ENCODE measurements around the gene CDC45.

CDC45 gene

GRCh38 chr22:19479355-19480172, at the start of gene CDC45:
CDC45 (plus strand) TSS chr22:19479920; CDS start chr22:19479969, 49 bp downstream.
- TF ChIP-seq CTCF (IDR thresholded peaks at IDR 0.05; ENCODE audit: low read depth, low read length), result no peak
- peak within 1 kb of the TSS; percentile 94 for H3K4me3 ChIP-seq (ENCODE audit: low read depth, low read length)
- in situ Hi-C loops (cut with HindIII; ENCODE audit: low sequenced_read_pairs), result no loop called here
- peak; percentile 99 for DNase-seq (ENCODE audit: low read depth, low spot score)

GRCh38 chr22:19429950-19430889, 49.5 kb upstream of the CDC45 start:
- no peak for TF ChIP-seq CTCF (IDR thresholded peaks at IDR 0.05; ENCODE audit: low read depth, low read length)
- peak overlapping the region; percentile 86 for H3K4me3 ChIP-seq (ENCODE audit: low read depth, low read length)
- peak; percentile 65 for DNase-seq (ENCODE audit: low read depth, low spot score)
- in situ Hi-C loops (cut with HindIII; ENCODE audit: low sequenced_read_pairs), result no loop called here

GRCh38 chr22:19430890-19431541, 48.7 kb upstream of the CDC45 start:
- in situ Hi-C loops (cut with HindIII; ENCODE audit: low sequenced_read_pairs), result no loop called here
- peak; percentile 23 for TF ChIP-seq CTCF (IDR thresholded peaks at IDR 0.05; ENCODE audit: low read depth, low read length)
- DNase-seq (ENCODE audit: low read depth, low spot score), result peak; percentile 35
- H3K4me3 ChIP-seq (ENCODE audit: low read depth, low read length), result peak overlapping the region; percentile 86

GRCh38 chr22:19431649-19432132, 48.0 kb upstream of the CDC45 start, which contains the start of gene HIRA:
HIRA (minus strand) TSS chr22:19431733; CDS start chr22:19431476, 257 bp downstream.
- in situ Hi-C loops (cut with HindIII; ENCODE audit: low sequenced_read_pairs), result no loop called here

GRCh38 chr22:19432133-19432851, 47.4 kb upstream of the CDC45 start, which contains the start of gene MRPL40:
MRPL40 (plus strand) TSS chr22:19432545; CDS start chr22:19432555, 10 bp downstream.
- in situ Hi-C loops (cut with HindIII; ENCODE audit: low sequenced_read_pairs), result no loop called here
- no peak for TF ChIP-seq CTCF (IDR thresholded peaks at IDR 0.05; ENCODE audit: low read depth, low read length)
- DNase-seq (ENCODE audit: low read depth, low spot score), result peak; percentile 94
- H3K4me3 ChIP-seq (ENCODE audit: low read depth, low read length), result peak within 1 kb of the TSS; percentile 86

More at GRCh38 chr22:19431649-19432132, 48.0 kb upstream of the CDC45 start, which contains the start of gene HIRA:
- peak within 1 kb of the TSS; percentile 86 for H3K4me3 ChIP-seq (ENCODE audit: low read depth, low read length)
- no peak for TF ChIP-seq CTCF (IDR thresholded peaks at IDR 0.05; ENCODE audit: low read depth, low read length)
- DNase-seq (ENCODE audit: low read depth, low spot score), result peak; percentile 83

Measured in astrocyte of the spinal cord (primary cell).